K562 (cell line): ENCODE results near the gene GOLGA2. TPM values are rescaled to one million over a fixed set of nuclear protein-coding genes. Genes with fewer than 3 reads are reported as not detected.
A peak's percentile ranks its signal among the peaks of the same experiment; 100 is the strongest.

ENCODE experiments used
- CBFB ChIP-seq: sonication (generic); formaldehyde crosslinking; IDR thresholded peaks from 2 replicates; pipeline ENCODE4 v1.4.0; 2020; ENCODE audit warnings: mild to moderate bottlenecking, missing genetic modification reagents
- CBX8 ChIP-seq: fragments of 200-600 bp; sonication (generic); IDR thresholded peaks from 2 replicates; pipeline ENCODE4 v1.6.1; 2012; ENCODE audit warnings: borderline replicate concordance, mixed run types, low read depth, mild to moderate bottlenecking, moderate library complexity, mixed read lengths, low read length, control low read depth, inconsistent platforms; ENCODE audit not compliant: poor library complexity, severe bottlenecking; ENCODE audit errors: extremely low read depth
- CC2D1A ChIP-seq: fragments of 450-650 bp; IDR thresholded peaks from 2 replicates; pipeline ENCODE4 v1.6.1; 2017; ENCODE audit warnings: mild to moderate bottlenecking
- CHAMP1 ChIP-seq: fragments of 450-650 bp; IDR thresholded peaks from 2 replicates; pipeline ENCODE4 v1.6.1; 2016; ENCODE audit warnings: mild to moderate bottlenecking
- DMBX1 ChIP-seq: fragments of 250-450 bp; sonication (Bioruptor Pico); IDR thresholded peaks from 2 replicates; pipeline ENCODE4 v1.8.0; 2022; ENCODE audit warnings: inconsistent platforms, mild to moderate bottlenecking, moderate library complexity, borderline replicate concordance
- E2F4 ChIP-seq: sonication (generic); formaldehyde crosslinking; IDR thresholded peaks from 2 replicates; pipeline ENCODE4 v1.8.0; 2022; ENCODE audit warnings: mild to moderate bottlenecking, low read depth, missing genetic modification reagents
- ERF ChIP-seq: fragments of 450-650 bp; formaldehyde crosslinking; IDR thresholded peaks from 2 replicates; pipeline ENCODE4 v1.4.0; 2020; ENCODE audit warnings: mild to moderate bottlenecking, mixed read lengths
- MAFK ChIP-seq: IDR thresholded peaks from 2 replicates; pipeline ENCODE4 v1.6.1; 2011; ENCODE audit warnings: low read length, improper control_type of control experiment
- SMC3 ChIP-seq: conservative IDR thresholded peaks from 2 replicates; pipeline ENCODE4 v1.6.1; 2011; ENCODE audit warnings: low read depth, low read length, improper control_type of control experiment; ENCODE audit not compliant: insufficient read depth
- TEAD2 ChIP-seq: fragments of 450-650 bp; IDR thresholded peaks from 2 replicates; pipeline ENCODE4 v1.6.1; 2016; ENCODE audit warnings: missing genetic modification characterization, control low read depth, missing compliant biosample characterization
- THRA ChIP-seq: fragments of 450-650 bp; IDR thresholded peaks from 2 replicates; pipeline ENCODE4 v1.6.1; 2017; ENCODE audit warnings: mild to moderate bottlenecking, moderate library complexity
- ZFPM2 ChIP-seq: fragments of 250-450 bp; sonication (Bioruptor Pico); IDR thresholded peaks from 2 replicates; pipeline ENCODE4 v1.5.1; 2022; ENCODE audit warnings: mild to moderate bottlenecking
- ZNF232 ChIP-seq: sonication (generic); formaldehyde crosslinking; IDR thresholded peaks from 2 replicates; pipeline ENCODE4 v1.8.0; 2022; ENCODE audit warnings: mild to moderate bottlenecking, missing genetic modification reagents
- polyA plus RNA-seq, 8 experiments: library from polyadenylated mRNA; depleted of rRNA in 4 of 8; stranded (reverse) in 5 of 8; unstranded in 3 of 8; fragments of >200 nt; fragmentation: Nextera tagmentation in 2 of 8; fragmentation: Illumina TruSeq in 1 of 8; extraction: Ambion mirVana in 2 of 8; extraction: Trizol in 1 of 8; gene quantifications; 2 replicates each; pipeline versions ENCODE4 v1.2.1 to v1.2.3, GENCODE V29; 2011 to 2014; ENCODE audit warnings: inconsistent platforms in 1 of 8, missing spikeins in 1 of 8
- total RNA-seq, 7 experiments: library from RNA; depleted of rRNA in 6 of 7; stranded (reverse); fragments of >200 nt in 6 of 7; fragmentation: Illumina TruSeq in 2 of 7; extraction: Trizol in 2 of 7; gene quantifications; 2 replicates each; pipeline versions ENCODE4 v1.2.1 to v1.2.3, GENCODE V29; 2011 to 2021; ENCODE audit warnings: low replicate concordance in 1 of 7
- TF ChIP-seq, protein P1 (sequence below): fragments of 450-650 bp; IDR thresholded peaks from 2 replicates; pipeline ENCODE4 v1.6.1; 2017; ENCODE audit warnings: antibody characterized with exemption, mild to moderate bottlenecking
- TF ChIP-seq, protein P2 (sequence below): fragments of 250-450 bp; sonication (Bioruptor Pico); IDR thresholded peaks from 2 replicates; pipeline ENCODE4 v1.8.0; 2021; ENCODE audit warnings: moderate library complexity, mild to moderate bottlenecking, inconsistent platforms

The GOLGA2 gene
- total and polyA plus RNA-seq, 9 of the 15 experiments (the other 6 are each of a cell fraction or from before 2014, with no cell fraction given) = 15.7 to 138 (median 76.0) TPM

GRCh38 chr9:128218518-128219389 lies 57.1 kb downstream of the GOLGA2 start (continued):
- no peak for TF ChIP-seq CHAMP1
- no peak for TF ChIP-seq E2F4
- TF ChIP-seq TEAD2 (tag) = no peak
- TF ChIP-seq DMBX1 (CRISPR knock-in tag) = peak; percentile 20; the same call in 1 of the 2 replicates
- TF ChIP-seq, protein P1, sequence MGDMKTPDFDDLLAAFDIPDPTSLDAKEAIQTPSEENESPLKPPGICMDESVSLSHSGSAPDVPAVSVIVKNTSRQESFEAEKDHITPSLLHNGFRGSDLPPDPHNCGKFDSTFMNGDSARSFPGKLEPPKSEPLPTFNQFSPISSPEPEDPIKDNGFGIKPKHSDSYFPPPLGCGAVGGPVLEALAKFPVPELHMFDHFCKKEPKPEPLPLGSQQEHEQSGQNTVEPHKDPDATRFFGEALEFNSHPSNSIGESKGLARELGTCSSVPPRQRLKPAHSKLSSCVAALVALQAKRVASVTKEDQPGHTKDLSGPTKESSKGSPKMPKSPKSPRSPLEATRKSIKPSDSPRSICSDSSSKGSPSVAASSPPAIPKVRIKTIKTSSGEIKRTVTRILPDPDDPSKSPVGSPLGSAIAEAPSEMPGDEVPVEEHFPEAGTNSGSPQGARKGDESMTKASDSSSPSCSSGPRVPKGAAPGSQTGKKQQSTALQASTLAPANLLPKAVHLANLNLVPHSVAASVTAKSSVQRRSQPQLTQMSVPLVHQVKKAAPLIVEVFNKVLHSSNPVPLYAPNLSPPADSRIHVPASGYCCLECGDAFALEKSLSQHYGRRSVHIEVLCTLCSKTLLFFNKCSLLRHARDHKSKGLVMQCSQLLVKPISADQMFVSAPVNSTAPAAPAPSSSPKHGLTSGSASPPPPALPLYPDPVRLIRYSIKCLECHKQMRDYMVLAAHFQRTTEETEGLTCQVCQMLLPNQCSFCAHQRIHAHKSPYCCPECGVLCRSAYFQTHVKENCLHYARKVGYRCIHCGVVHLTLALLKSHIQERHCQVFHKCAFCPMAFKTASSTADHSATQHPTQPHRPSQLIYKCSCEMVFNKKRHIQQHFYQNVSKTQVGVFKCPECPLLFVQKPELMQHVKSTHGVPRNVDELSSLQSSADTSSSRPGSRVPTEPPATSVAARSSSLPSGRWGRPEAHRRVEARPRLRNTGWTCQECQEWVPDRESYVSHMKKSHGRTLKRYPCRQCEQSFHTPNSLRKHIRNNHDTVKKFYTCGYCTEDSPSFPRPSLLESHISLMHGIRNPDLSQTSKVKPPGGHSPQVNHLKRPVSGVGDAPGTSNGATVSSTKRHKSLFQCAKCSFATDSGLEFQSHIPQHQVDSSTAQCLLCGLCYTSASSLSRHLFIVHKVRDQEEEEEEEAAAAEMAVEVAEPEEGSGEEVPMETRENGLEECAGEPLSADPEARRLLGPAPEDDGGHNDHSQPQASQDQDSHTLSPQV = no peak
- TF ChIP-seq ZFPM2 (CRISPR knock-in tag) = no peak; the same call in 1 of the 2 replicates
- TF ChIP-seq, protein P2, sequence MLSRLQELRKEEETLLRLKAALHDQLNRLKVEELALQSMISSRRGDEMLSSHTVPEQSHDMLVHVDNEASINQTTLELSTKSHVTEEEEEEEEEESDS (CRISPR knock-in tag) = no peak
- no peak; the same call in 1 of the 2 replicates for TF ChIP-seq CC2D1A
- TF ChIP-seq SMC3 = no peak; the same call in 1 of the 2 replicates
- TF ChIP-seq ZNF232 (CRISPR knock-in tag) = no peak
- no peak for TF ChIP-seq MAFK
- TF ChIP-seq CBFB (CRISPR knock-in tag) = no peak
- TF ChIP-seq CBX8 = no peak
- TF ChIP-seq ERF = peak; percentile 96
- no peak for TF ChIP-seq THRA
